HepG2 (cell line): ENCODE measurements around the gene IL17F. TPM values are rescaled to one million over a fixed set of nuclear protein-coding genes. Genes with fewer than 3 reads are reported as not detected.

Source experiments
- ARID5B ChIP-seq: IDR thresholded peaks from 2 replicates; pipeline ENCODE4 v1.4.0; 2020; ENCODE audit warnings: mild to moderate bottlenecking, missing genetic modification reagents
- CTCF ChIP-seq: sonication (generic); formaldehyde crosslinking; IDR thresholded peaks from 2 replicates; pipeline ENCODE4 v1.5.0; 2020; ENCODE audit warnings: mild to moderate bottlenecking, missing genetic modification reagents, moderate library complexity
- ETV5 ChIP-seq: IDR thresholded peaks from 2 replicates; pipeline ENCODE4 v1.6.1; 2018; ENCODE audit warnings: missing biosample characterization, missing genetic modification reagents, inconsistent platforms, borderline replicate concordance
- FOXP1 ChIP-seq, 2 experiments: fragments of 450-650 bp in 1 of 2; IDR thresholded peaks; 2 replicates each; pipeline ENCODE4 v1.6.1; 2017 to 2018; ENCODE audit warnings: antibody characterized with exemption in 1 of 2
- GFI1 ChIP-seq: sonication (generic); formaldehyde crosslinking; IDR thresholded peaks from 2 replicates; pipeline ENCODE4 v1.5.0; 2020; ENCODE audit warnings: missing genetic modification reagents, mild to moderate bottlenecking, borderline replicate concordance
- HNF1B ChIP-seq: sonication (generic); formaldehyde crosslinking; IDR thresholded peaks from 2 replicates; pipeline ENCODE4 v1.5.1; 2020; ENCODE audit warnings: mild to moderate bottlenecking, moderate library complexity, missing genetic modification reagents
- MAFF ChIP-seq: IDR thresholded peaks from 2 replicates; pipeline ENCODE4 v1.6.1; 2011; ENCODE audit warnings: low read depth, low read length, improper control_type of control experiment
- MTF2 ChIP-seq: sonication (generic); formaldehyde crosslinking; IDR thresholded peaks from 2 replicates; pipeline ENCODE4 v1.5.0; 2020; ENCODE audit warnings: missing genetic modification reagents, borderline replicate concordance
- NCOR1 ChIP-seq: fragments of 200-600 bp; sonication (generic); IDR thresholded peaks from 2 replicates; pipeline ENCODE4 v1.7.0; 2017; ENCODE audit warnings: antibody characterized with exemption, low read length, borderline replicate concordance
- NR2F1 ChIP-seq, 2 experiments: fragments of 450-650 bp in 1 of 2; formaldehyde crosslinking in 1 of 2; IDR thresholded peaks; 2 replicates each; pipeline versions ENCODE4 v1.5.0 to v1.6.1; 2016 to 2020; ENCODE audit warnings: mild to moderate bottlenecking in 1 of 2, missing compliant biosample characterization in 1 of 2, missing genetic modification reagents in 1 of 2, moderate library complexity in 1 of 2
- NR2F2 ChIP-seq: IDR thresholded peaks from 2 replicates; pipeline ENCODE4 v1.6.1; 2012; ENCODE audit warnings: low read depth, inconsistent platforms, borderline replicate concordance
- NR2F6 ChIP-seq, 2 experiments: IDR thresholded peaks; 2 replicates each; pipeline ENCODE4 v1.6.1; 2016; ENCODE audit warnings: antibody characterized with exemption in 1 of 2, mild to moderate bottlenecking in 1 of 2
- PPARG ChIP-seq: conservative IDR thresholded peaks from 2 replicates; pipeline ENCODE4 v1.6.1; 2016; ENCODE audit warnings: missing biosample characterization, missing genetic modification reagents
- REST ChIP-seq, 2 experiments: IDR thresholded peaks; 2 replicates each; pipeline ENCODE4 v1.6.1; 2011 to 2012; ENCODE audit warnings: low read length in 2 of 2, borderline replicate concordance in 1 of 2, low read depth in 1 of 2, mild to moderate bottlenecking in 1 of 2, moderate library complexity in 1 of 2
- RXRA ChIP-seq: sonication (generic); formaldehyde crosslinking; IDR thresholded peaks from 2 replicates; pipeline ENCODE4 v1.5.1; 2020; ENCODE audit warnings: missing genetic modification reagents
- RXRB ChIP-seq: IDR thresholded peaks from 2 replicates; pipeline ENCODE4 v1.6.1; 2016; ENCODE audit warnings: borderline replicate concordance, missing genetic modification reagents, missing compliant biosample characterization
- STAG1 ChIP-seq: sonication (generic); formaldehyde crosslinking; IDR thresholded peaks from 2 replicates; pipeline ENCODE4 v1.4.0; 2020; ENCODE audit warnings: missing genetic modification reagents
- TCF7L2 ChIP-seq: IDR thresholded peaks from 2 replicates; pipeline ENCODE4 v1.6.1; 2011; ENCODE audit warnings: mild to moderate bottlenecking, low read depth, low read length, moderate library complexity
- polyA plus RNA-seq, 8 experiments: library from polyadenylated mRNA; depleted of rRNA in 3 of 8; stranded (reverse) in 7 of 8; unstranded in 1 of 8; fragments of >200 nt; fragmentation: Illumina TruSeq in 4 of 8; extraction: Trizol in 4 of 8; gene quantifications; 2 replicates each; pipeline versions ENCODE4 v1.2.1 to v1.2.3, GENCODE V29; 2011 to 2016; ENCODE audit warnings: low read depth in 4 of 8, missing spikeins in 1 of 8, mixed read lengths in 1 of 8; ENCODE audit not compliant: insufficient read depth in 1 of 8
- total RNA-seq, 5 experiments: library from RNA; depleted of rRNA; stranded (reverse); fragments of >200 nt; fragmentation: Illumina TruSeq; extraction: Trizol; gene quantifications; 2 replicates each; pipeline ENCODE4 v1.2.3, GENCODE V29; 2016; ENCODE audit warnings: low read depth in 1 of 5

Gene IL17F
- total and polyA plus RNA-seq, 2 of the 13 experiments (the other 11 are each of a cell fraction or from before 2014, with no cell fraction given), result not detected

GRCh38 chr6:52213127-52213526, 31.2 kb downstream of the IL17F start (continued):
- TF ChIP-seq REST (IDR thresholded peaks at IDR 0.05; ENCODE audit: borderline replicate concordance in 1 of 2, low read depth in 1 of 2, low read length in 2 of 2), result peak in 1 of 2 experiments; percentile 45; a peak in 1 of 4 replicates
- peak; percentile 75; the same call in 1 of the 2 replicates for TF ChIP-seq RXRA
- TF ChIP-seq NR2F6 (IDR thresholded peaks at IDR 0.05), result peak; percentile 82
- peak; percentile 61 for TF ChIP-seq NR2F6 (CRISPR knock-in tag; IDR thresholded peaks at IDR 0.05)
- peak; percentile 45 to 97; a peak in 3 of 4 replicates for TF ChIP-seq NR2F1 (CRISPR knock-in tag; IDR thresholded peaks at IDR 0.05)
- TF ChIP-seq PPARG, result peak; percentile 87
- peak; percentile 45; the same call in 1 of the 2 replicates for TF ChIP-seq ETV5 (CRISPR knock-in tag)
- TF ChIP-seq RXRB (CRISPR knock-in tag), result peak; percentile 51
- no peak for TF ChIP-seq MTF2
- TF ChIP-seq NCOR1, result peak; percentile 79; the same call in 1 of the 2 replicates
- TF ChIP-seq NR2F2, result peak; percentile 86
- TF ChIP-seq CTCF (CRISPR knock-in tag), result peak; percentile 63
- no peak for TF ChIP-seq FOXP1 (IDR thresholded peaks at IDR 0.05)
- peak; percentile 21; the same call in 1 of the 2 replicates for TF ChIP-seq FOXP1 (CRISPR knock-in tag; IDR thresholded peaks at IDR 0.05)
- no peak for TF ChIP-seq HNF1B (CRISPR knock-in tag)
- TF ChIP-seq TCF7L2, result peak; percentile 49; the same call in 1 of the 2 replicates
- 0 out of 2 replicates have a peak, but pooled peaks have one; percentile 6 for TF ChIP-seq MAFF
- TF ChIP-seq STAG1 (CRISPR knock-in tag), result peak; percentile 52; the same call in 1 of the 2 replicates
- no peak for TF ChIP-seq GFI1 (CRISPR knock-in tag)
- peak; percentile 55; the same call in 1 of the 2 replicates for TF ChIP-seq ARID5B
